Kidney capillary endothelial cell (primary cell): ENCODE measurements around the gene CDO1.

Experiments
- DNase-seq: peaks from one replicate; pipeline ENCODE4 v3.0.0-alpha.2; 2018; ENCODE audit warnings: low spot score

CDO1 gene

GRCh38 chr5:115785381-115786065 is 30.9 kb downstream of the CDO1 start:
- no peak for DNase-seq

- no peak for DNase-seq
These were observed 38.0 kb downstream of the CDO1 start for GRCh38 chr5:115778417-115778816.

GRCh38 chr5:115776989-115777388 is 39.5 kb downstream of the CDO1 start:
- no peak for DNase-seq

- no peak for DNase-seq
These were observed 40.5 kb downstream of the CDO1 start for GRCh38 chr5:115775999-115776398.

- DNase-seq, result no peak
These were observed 41.8 kb downstream of the CDO1 start for GRCh38 chr5:115774684-115775083.

DNA sequence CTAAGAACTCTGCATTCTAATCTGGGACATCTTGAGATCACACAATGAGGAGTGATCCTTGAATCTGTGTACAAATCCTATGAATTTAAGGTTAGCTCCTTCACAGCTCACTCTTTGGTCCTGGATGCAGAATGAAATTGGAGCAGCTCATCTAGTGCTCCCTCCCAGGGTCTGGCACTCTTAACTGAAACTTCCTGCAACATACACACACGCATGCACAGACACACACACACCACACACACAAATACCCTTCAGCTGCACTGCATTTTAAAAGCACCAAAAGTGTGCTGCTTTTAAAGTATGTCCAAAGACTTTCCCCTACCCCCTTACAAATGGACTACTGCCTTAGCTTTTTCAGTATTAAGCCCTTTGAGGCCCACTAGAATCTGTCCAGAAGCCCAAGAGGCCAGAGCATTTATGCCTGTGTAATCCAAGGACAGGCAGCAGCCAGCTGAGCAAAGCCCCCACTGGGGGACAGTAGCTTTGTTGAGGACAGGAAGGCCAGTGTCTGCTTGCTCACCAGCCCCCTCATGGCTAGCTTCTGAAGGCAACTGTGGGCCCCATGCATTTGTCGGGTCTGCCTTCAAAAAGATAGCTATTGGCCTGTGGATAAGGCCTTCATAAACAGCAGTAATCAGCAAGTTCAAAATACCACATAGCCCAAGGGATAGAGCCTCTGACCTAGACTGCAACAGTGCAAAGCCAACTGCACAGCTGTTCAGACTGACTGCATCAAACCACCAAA is 43.6 kb downstream of the CDO1 start:
- no peak for DNase-seq

GRCh38 chr5:115770466-115770865 is 46.0 kb downstream of the CDO1 start:
- no peak for DNase-seq

DNA sequence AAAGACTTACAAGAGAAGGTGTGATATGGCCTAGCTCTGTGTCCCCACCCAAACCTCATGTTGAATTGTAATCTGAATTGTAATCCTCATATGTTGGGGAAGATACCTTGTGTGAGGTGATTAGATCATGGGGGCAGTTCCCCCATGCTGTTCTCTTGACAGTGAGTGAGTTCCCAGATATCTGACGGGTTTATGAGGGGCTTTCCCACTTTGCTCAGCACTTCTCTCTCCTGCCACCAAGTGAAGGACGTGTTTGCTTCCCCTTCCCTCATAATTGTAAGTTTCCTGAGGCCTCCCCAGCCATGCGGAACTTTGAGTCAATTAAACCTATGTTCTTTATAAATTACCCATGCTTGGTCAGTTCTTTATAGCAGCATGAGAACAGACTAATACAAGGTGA is 49.0 kb downstream of the CDO1 start:
- no peak for DNase-seq

GRCh38 chr5:115766608-115767007 is 49.9 kb downstream of the CDO1 start:
- peak; percentile 27 for DNase-seq

DNA sequence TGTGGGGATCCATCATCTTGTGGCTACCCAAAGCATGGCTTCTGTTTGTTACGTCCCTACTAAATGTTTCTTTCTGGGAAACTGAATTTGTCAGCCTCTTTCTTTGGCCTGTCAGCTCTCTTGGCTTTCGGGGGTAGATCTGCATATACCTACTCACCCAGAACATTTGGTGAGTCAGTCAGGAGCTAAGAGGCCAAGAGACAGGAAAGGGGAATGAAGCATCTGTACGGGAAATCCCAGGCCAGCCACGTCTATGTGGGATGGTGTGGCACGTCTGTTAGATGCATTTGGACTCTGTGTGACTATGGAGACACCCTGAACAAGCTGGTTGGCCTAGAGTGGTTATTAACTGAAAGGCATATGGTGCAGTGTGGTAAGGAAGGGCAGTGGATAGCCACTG is 58.1 kb downstream of the CDO1 start:
- DNase-seq, result no peak

DNA sequence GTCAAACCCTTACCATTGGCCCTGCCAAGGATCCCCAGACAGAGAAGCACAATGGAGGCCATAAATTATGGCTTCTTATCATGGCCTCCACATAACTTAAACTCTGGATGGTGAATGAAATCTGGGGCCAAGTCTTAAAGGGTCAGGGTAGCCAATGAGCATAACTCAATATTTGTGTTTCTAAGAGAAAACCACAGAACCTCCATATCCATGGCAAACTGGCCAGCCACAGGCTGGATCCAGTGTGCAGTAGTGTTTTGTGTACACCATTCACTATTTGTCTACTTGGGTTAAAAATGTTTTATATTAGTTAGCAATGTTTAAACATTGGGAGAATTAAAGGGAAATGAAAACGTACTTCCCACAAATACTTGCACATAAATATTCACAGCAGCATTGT is 60.8 kb downstream of the CDO1 start:
- no peak for DNase-seq
